Keratinocyte (primary cell): ENCODE data around the gene SETD9. TPM values are rescaled to one million over a fixed set of nuclear protein-coding genes. Genes with fewer than 3 reads are reported as not detected.

Experiments
- DNase-seq: peaks from one replicate; pipeline ENCODE4 v3.0.0-alpha.2; 2011; ENCODE audit warnings: low read depth, missing footprints, low spot score
- FAIRE-seq: peaks from 2 replicates; lab custom pipeline; 2011; peaks lifted over from hg19 to GRCh38; lab: Jason Lieb, UNC
- H2AFZ ChIP-seq: 2 replicates; pipeline ENCODE4 v1.6.0; 2012; ENCODE audit warnings: low read length, control low read depth, inconsistent platforms; ENCODE audit not compliant: control insufficient read depth
- H3K27ac ChIP-seq: 2 replicates; pipeline ENCODE4 v1.5.1; 2011; ENCODE audit warnings: low read length; ENCODE audit not compliant: control insufficient read depth, insufficient read depth
- H3K27me3 ChIP-seq: 3 replicates; pipeline ENCODE4 v1.6.0; 2011; ENCODE audit warnings: low read length; ENCODE audit not compliant: control insufficient read depth, insufficient read depth; ENCODE audit errors: extremely low read depth
- H3K36me3 ChIP-seq, 2 experiments: 2 replicates in 1 of 2; 3 replicates in 1 of 2; pipeline ENCODE4 v1.5.1; 2011; ENCODE audit warnings: low read length in 2 of 2, mild to moderate bottlenecking in 1 of 2; ENCODE audit not compliant: control insufficient read depth in 2 of 2, insufficient read depth in 2 of 2; ENCODE audit errors: extremely low read depth in 1 of 2
- H3K4me1 ChIP-seq: 3 replicates; pipeline ENCODE4 v1.5.1; 2011; ENCODE audit warnings: low read length; ENCODE audit not compliant: control insufficient read depth, insufficient read depth; ENCODE audit errors: extremely low read depth
- H3K4me2 ChIP-seq: 3 replicates; pipeline ENCODE4 v1.6.0; 2011; ENCODE audit warnings: low read depth, low read length; ENCODE audit not compliant: control insufficient read depth, insufficient read depth; ENCODE audit errors: extremely low read depth
- H3K4me3 ChIP-seq, 3 experiments: fragments of 200-600 bp in 1 of 3; sonication (generic) in 1 of 3; 2 replicates in 2 of 3; 3 replicates in 1 of 3; pipeline ENCODE4 v1.5.1; 2011 to 2016; ENCODE audit warnings: low read length in 3 of 3, mild to moderate bottlenecking in 3 of 3, control low read depth in 2 of 3, inconsistent platforms in 1 of 3, low read depth in 1 of 3, mixed read lengths in 1 of 3, mixed run types in 1 of 3, moderate library complexity in 1 of 3; ENCODE audit not compliant: control insufficient read depth in 2 of 3, insufficient read depth in 2 of 3; ENCODE audit errors: extremely low read depth in 1 of 3
- H3K79me2 ChIP-seq: 2 replicates; pipeline ENCODE4 v1.6.0; 2012; ENCODE audit warnings: low read length; ENCODE audit not compliant: control insufficient read depth, insufficient read depth
- H3K9ac ChIP-seq: 3 replicates; pipeline ENCODE4 v1.6.0; 2011; ENCODE audit warnings: low read length; ENCODE audit not compliant: control insufficient read depth, insufficient read depth; ENCODE audit errors: extremely low read depth
- H3K9me1 ChIP-seq: 3 replicates; pipeline ENCODE4 v1.6.0; 2011; ENCODE audit warnings: low read length; ENCODE audit not compliant: control insufficient read depth, insufficient read depth; ENCODE audit errors: extremely low read depth
- H3K9me3 ChIP-seq: 2 replicates; pipeline ENCODE4 v1.5.1; 2012; ENCODE audit warnings: low read depth, low read length; ENCODE audit not compliant: control insufficient read depth
- H4K20me1 ChIP-seq: 3 replicates; pipeline ENCODE4 v1.6.0; 2011; ENCODE audit warnings: low read length; ENCODE audit not compliant: control insufficient read depth, insufficient read depth; ENCODE audit errors: extremely low read depth
- CTCF ChIP-seq, 3 experiments: IDR thresholded peaks in 1 of 3; conservative IDR thresholded peaks in 1 of 3; optimal IDR thresholded peaks in 1 of 3; 2 replicates in 2 of 3; 3 replicates in 1 of 3; pipeline versions ENCODE3 to v1.5.1; 2011; ENCODE audit warnings: low read length in 3 of 3, mild to moderate bottlenecking in 3 of 3, moderate library complexity in 2 of 3, control low read depth in 1 of 3, inconsistent platforms in 1 of 3; ENCODE audit not compliant: insufficient read depth in 2 of 3; ENCODE audit errors: extremely low read depth in 1 of 3
- EZH2 ChIP-seq: IDR thresholded peaks from one replicate; pipeline ENCODE4 v1.6.1; 2012; ENCODE audit warnings: inconsistent platforms, mild to moderate bottlenecking, low read length, moderate library complexity
- dilution Hi-C: fragments of 300-500 bp; cut with MboI; formaldehyde crosslinking; loops from one replicate; pipeline ENCODE4 v1.7.0; 2020; ENCODE audit warnings: low sequenced_read_pairs; ENCODE audit not compliant: extremely low pct_ligation_motif_present
- polyA plus RNA-seq, 5 experiments: library from polyadenylated mRNA; depleted of rRNA in 3 of 5; stranded (reverse) in 3 of 5; stranded (forward) in 1 of 5; unstranded in 1 of 5; fragments of >200 nt; gene quantifications; 1 replicate in 1 of 5; 2 replicates in 3 of 5; 3 replicates in 1 of 5; pipeline versions ENCODE4 v1.2.1 to v1.2.3, GENCODE V29; 2011 to 2012; ENCODE audit warnings: missing spikeins in 2 of 5, low read depth in 1 of 5, low replicate concordance in 1 of 5

Gene SETD9
- polyA plus RNA-seq, 1 donor (not counting 4 experiments of a cell fraction or from before 2014, with no cell fraction given): 4.7 TPM

DNA sequence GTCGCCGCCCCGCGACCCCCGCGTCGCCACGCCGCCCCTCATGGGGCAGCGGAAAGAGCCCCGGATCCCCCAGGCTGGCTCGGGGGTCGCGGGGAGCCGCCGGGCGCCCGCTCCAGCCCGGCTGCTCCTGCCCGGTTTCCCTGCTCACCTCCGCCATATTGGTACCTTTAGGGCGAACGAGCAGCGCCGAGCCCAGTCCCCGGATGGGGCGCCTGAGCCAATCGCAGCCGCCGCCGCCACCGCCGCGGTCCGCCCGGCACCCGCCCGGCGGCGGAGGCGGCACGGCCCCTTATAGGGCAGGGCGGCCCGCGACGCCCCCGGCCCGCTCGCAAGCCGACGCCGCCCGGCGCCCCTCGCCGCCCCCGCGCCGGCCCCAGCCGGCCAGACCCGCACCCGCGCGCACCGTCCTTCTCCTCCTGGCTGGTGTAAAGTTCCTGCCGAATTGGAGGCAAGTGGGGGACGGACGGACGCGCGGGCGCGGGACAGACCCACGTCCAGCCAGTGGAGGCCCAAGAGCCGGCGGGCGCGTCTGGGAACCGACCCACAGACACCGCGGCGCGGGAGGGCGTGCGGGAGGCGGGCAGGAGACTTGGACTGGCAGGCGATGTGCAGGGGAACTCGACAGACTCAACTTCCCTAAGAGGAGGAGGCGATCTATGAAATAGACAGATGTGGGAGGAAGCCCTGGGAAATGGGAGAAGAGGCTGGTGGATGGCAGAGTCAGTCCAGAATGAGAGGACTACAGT is 42.7 kb downstream of the SETD9 start, which contains the start of gene MIER3:
Gene MIER3, minus strand, starts transcription at position 178 of the 746 bp plus-strand sequence. Its CDS starts 21 bp downstream, at position 157.
- FAIRE-seq (no peak), DNase-seq (no peak)
- Histone ChIP-seq H3K36me3 (no peaks in the 10 kb centered on the region), H4K20me1 (no peaks in the 10 kb centered on the region), H3K27me3 (no peaks in the 10 kb centered on the region), H2AFZ (peak within 1 kb of the TSS; percentile 94), H3K27ac (peak within 1 kb of the TSS; percentile 66), H3K9me3 (no peaks in the 10 kb centered on the region), H3K4me2 (peak within 1 kb of the TSS; percentile 97), H3K4me3 (peak within 1 kb of the TSS; percentile 78 to 85 (median 84)), H3K4me1 (peaks cover 9% of the 10 kb centered on the region), H3K9me1 (no peaks in the 10 kb centered on the region), H3K9ac (peak within 1 kb of the TSS; percentile 81), H3K79me2 (peaks cover 23% of the 10 kb centered on the region)
- no peak for TF ChIP-seq EZH2
- no peak for TF ChIP-seq CTCF (optimal IDR thresholded peaks at IDR 0.05 in 1 of 3, IDR thresholded peaks at IDR 0.05 in 1 of 3, conservative IDR thresholded peaks at IDR 0.05 in 1 of 3; ENCODE audit: extremely low read depth in 1 of 3, insufficient read depth in 2 of 3, low read length in 3 of 3)
- dilution Hi-C loops: no loop called here

DNA sequence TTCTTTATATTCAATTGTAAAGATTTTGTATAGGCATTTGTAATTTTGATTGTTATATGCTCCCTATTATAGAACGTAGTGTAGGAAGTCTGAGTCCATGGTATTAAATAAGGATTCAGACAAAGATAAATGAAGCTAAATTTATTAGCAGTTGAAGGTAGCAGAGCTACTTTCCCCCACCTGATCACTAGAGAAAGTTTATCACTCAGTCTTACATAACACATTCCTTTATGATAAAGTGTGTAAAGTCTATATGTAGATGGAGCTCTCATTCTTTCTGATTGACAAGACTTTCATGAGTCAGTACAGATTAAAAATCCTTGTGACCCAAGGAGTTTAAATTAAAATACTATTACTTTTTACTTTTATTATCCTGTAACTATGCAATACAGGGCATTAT is 44.9 kb downstream of the SETD9 start:
- TF ChIP-seq CTCF (optimal IDR thresholded peaks at IDR 0.05 in 1 of 3, IDR thresholded peaks at IDR 0.05 in 1 of 3, conservative IDR thresholded peaks at IDR 0.05 in 1 of 3; ENCODE audit: extremely low read depth in 1 of 3, insufficient read depth in 2 of 3, low read length in 3 of 3): no peak
- no peak for TF ChIP-seq EZH2
- FAIRE-seq: no peak
- Histone ChIP-seq H3K9ac (no peak overlapping the region), H3K36me3 (no peaks in the 10 kb centered on the region), H3K4me2 (no peak overlapping the region), H4K20me1 (no peaks in the 10 kb centered on the region), H3K27ac (no peak overlapping the region), H3K9me3 (no peaks in the 10 kb centered on the region), H3K79me2 (peaks cover 14% of the 10 kb centered on the region), H2AFZ (no peak overlapping the region), H3K4me1 (peaks cover 9% of the 10 kb centered on the region), H3K4me3 (no peak overlapping the region), H3K27me3 (peaks cover 5% of the 10 kb centered on the region), H3K9me1 (no peaks in the 10 kb centered on the region)
- dilution Hi-C loops: no loop called here
- DNase-seq: no peak
